A549 (cell line): Measurements from ENCODE around the gene PDCD1LG2. TPM values are rescaled to one million over a fixed set of nuclear protein-coding genes. Genes with fewer than 3 reads are reported as not detected.

ENCODE experiments used
- ATAC-seq, 2 experiments: fragments of 200-7000 bp in 1 of 2; fragments of >200 bp in 1 of 2; cut with Nextera tagmentation in 1 of 2; cut with Tn5 transposase in 1 of 2; 3 replicates each; pipeline versions ENCODE4 v1.8.0 to v1.9.1; 2018 to 2020; ENCODE audit warnings: mild to moderate bottlenecking in 1 of 2, moderate library complexity in 1 of 2
- CTCF ChIA-PET: fragments of 300-600 bp; sonication (Branson Sonifier 250); formaldehyde crosslinking; extraction: SDS; loops from one replicate; lab custom pipeline; 2021; ENCODE audit warnings: antibody characterized with exemption, inconsistent platforms; lab: Yijun Ruan, JAX
- POLR2A ChIA-PET: fragments of 350-600 bp; formaldehyde crosslinking; extraction: SDS; loops from one replicate; lab custom pipeline; 2021; ENCODE audit warnings: antibody characterized with exemption, inconsistent platforms; lab: Yijun Ruan, JAX
- DNase-seq, 2 experiments: peaks; one replicate each; pipeline versions ENCODE4 v3.0.0 to v3.0.0-alpha.2; 2011 to 2016; ENCODE audit warnings: low read depth in 1 of 2, low spot score in 1 of 2
- FAIRE-seq: peaks from 2 replicates; lab custom pipeline; 2011; peaks lifted over from hg19 to GRCh38; lab: Jason Lieb, UNC
- H3K27ac ChIP-seq, 2 experiments: fragments of >200 bp; sonication (Bioruptor Twin); formaldehyde crosslinking; 3 replicates each; pipeline ENCODE4 v1.5.1; 2016 to 2017
- H3K4me1 ChIP-seq: fragments of >200 bp; sonication (Bioruptor Twin); formaldehyde crosslinking; 3 replicates; pipeline ENCODE4 v1.6.1; 2016
- H3K4me2 ChIP-seq: fragments of >200 bp; sonication (Bioruptor Twin); formaldehyde crosslinking; 3 replicates; pipeline ENCODE4 v1.6.1; 2016
- H3K4me3 ChIP-seq: fragments of >200 bp; sonication (Bioruptor Twin); formaldehyde crosslinking; 3 replicates; pipeline ENCODE4 v1.5.1; 2016
- H3K9me3 ChIP-seq: fragments of >200 bp; sonication (Bioruptor Twin); formaldehyde crosslinking; 3 replicates; pipeline ENCODE4 v1.6.1; 2016
- CEBPB ChIP-seq, 2 experiments: fragments of >200 bp in 1 of 2; sonication (Bioruptor Twin) in 1 of 2; formaldehyde crosslinking in 1 of 2; IDR thresholded peaks; 2 replicates each; pipeline ENCODE4 v1.6.1; 2012 to 2016
- EP300 ChIP-seq, 2 experiments: fragments of >200 bp; sonication (Bioruptor Twin); formaldehyde crosslinking; IDR thresholded peaks; 2 replicates in 1 of 2; 3 replicates in 1 of 2; pipeline ENCODE4 v1.6.1; 2016 to 2017
- ESRRA ChIP-seq: fragments of 150-350 bp; IDR thresholded peaks from 2 replicates; pipeline ENCODE4 v1.6.1; 2014; ENCODE audit warnings: mild to moderate bottlenecking, low read length, borderline replicate concordance
- FOSB ChIP-seq: fragments of 250-450 bp; sonication (Bioruptor Pico); IDR thresholded peaks from 2 replicates; pipeline ENCODE4 v1.5.0; 2020; ENCODE audit warnings: mild to moderate bottlenecking, moderate library complexity
- GATA3 ChIP-seq: IDR thresholded peaks from 2 replicates; pipeline ENCODE4 v1.6.1; 2012; ENCODE audit warnings: borderline replicate concordance
- HDAC2 ChIP-seq: fragments of 200-600 bp; sonication (generic); IDR thresholded peaks from 2 replicates; pipeline ENCODE4 v1.6.1; 2016
- JUNB ChIP-seq: fragments of >200 bp; sonication (Bioruptor Twin); formaldehyde crosslinking; IDR thresholded peaks from 2 replicates; pipeline ENCODE4 v1.6.1; 2016
- KDM1A ChIP-seq: fragments of 200-600 bp; sonication (generic); IDR thresholded peaks from 2 replicates; pipeline ENCODE4 v1.6.1; 2016; ENCODE audit warnings: low read depth, mild to moderate bottlenecking
- MAFK ChIP-seq: fragments of 450-650 bp; IDR thresholded peaks from 2 replicates; pipeline ENCODE4 v1.6.1; 2014; ENCODE audit not compliant: partially characterized antibody
- NPAS2 ChIP-seq: fragments of 250-450 bp; sonication (Bioruptor Pico); IDR thresholded peaks from 2 replicates; pipeline ENCODE4 v1.8.0; 2022; ENCODE audit warnings: mild to moderate bottlenecking, moderate library complexity, borderline replicate concordance
- NR3C1 ChIP-seq: fragments of >200 bp; sonication (Bioruptor Twin); formaldehyde crosslinking; IDR thresholded peaks from 3 replicates; pipeline ENCODE4 v1.6.1; 2017
- POLR2AphosphoS2 ChIP-seq: conservative IDR thresholded peaks from 2 replicates; pipeline ENCODE4 v1.6.1; 2012; ENCODE audit warnings: low read length, improper control_type of control experiment, inconsistent platforms
- RAD21 ChIP-seq, 2 experiments: fragments of >200 bp in 1 of 2; sonication (Bioruptor Twin) in 1 of 2; formaldehyde crosslinking in 1 of 2; IDR thresholded peaks in 1 of 2; conservative IDR thresholded peaks in 1 of 2; 2 replicates in 1 of 2; 3 replicates in 1 of 2; pipeline ENCODE4 v1.6.1; 2012 to 2018; ENCODE audit warnings: inconsistent platforms in 1 of 2
- TP53 ChIP-seq: fragments of 250-450 bp; sonication (Bioruptor Pico); IDR thresholded peaks from 2 replicates; pipeline ENCODE4 v1.5.0; 2021; ENCODE audit warnings: mild to moderate bottlenecking, moderate library complexity
- ZC3H11A ChIP-seq: fragments of 450-650 bp; IDR thresholded peaks from 2 replicates; pipeline ENCODE4 v1.6.1; 2014; ENCODE audit warnings: antibody characterized with exemption, mild to moderate bottlenecking
- ZNF302 ChIP-seq: fragments of 250-450 bp; sonication (Bioruptor Pico); IDR thresholded peaks from 2 replicates; pipeline ENCODE4 v1.9.0; 2021; ENCODE audit warnings: inconsistent platforms, mild to moderate bottlenecking, moderate library complexity
- WGBS: methylation state at CpG from one replicate; pipeline ENCODE4 v1.1.6; 2017; ENCODE audit errors: missing lambda C conversion rate; 5-methylcytosine and 5-hydroxymethylcytosine counted together
- polyA plus RNA-seq, 4 experiments: library from polyadenylated mRNA; depleted of rRNA in 3 of 4; stranded (reverse); fragments of >200 nt; fragmentation: RNase III in 1 of 4; extraction: RNeasy Plus Mini Kit Qiagen cat#74134 plus additional on column Dnase treatment in 1 of 4; gene quantifications; 2 replicates in 3 of 4; 3 replicates in 1 of 4; pipeline ENCODE4 v1.2.3, GENCODE V29; 2011 to 2017
- TF ChIP-seq, protein P1 (sequence below): fragments of >200 bp; sonication (Bioruptor Twin); formaldehyde crosslinking; IDR thresholded peaks from 3 replicates; pipeline ENCODE4 v1.6.1; 2016

PDCD1LG2 gene
- polyA plus RNA-seq, 2 of the 4 experiments (the other 2 are of a cell fraction) = 0.53 TPM

DNA sequence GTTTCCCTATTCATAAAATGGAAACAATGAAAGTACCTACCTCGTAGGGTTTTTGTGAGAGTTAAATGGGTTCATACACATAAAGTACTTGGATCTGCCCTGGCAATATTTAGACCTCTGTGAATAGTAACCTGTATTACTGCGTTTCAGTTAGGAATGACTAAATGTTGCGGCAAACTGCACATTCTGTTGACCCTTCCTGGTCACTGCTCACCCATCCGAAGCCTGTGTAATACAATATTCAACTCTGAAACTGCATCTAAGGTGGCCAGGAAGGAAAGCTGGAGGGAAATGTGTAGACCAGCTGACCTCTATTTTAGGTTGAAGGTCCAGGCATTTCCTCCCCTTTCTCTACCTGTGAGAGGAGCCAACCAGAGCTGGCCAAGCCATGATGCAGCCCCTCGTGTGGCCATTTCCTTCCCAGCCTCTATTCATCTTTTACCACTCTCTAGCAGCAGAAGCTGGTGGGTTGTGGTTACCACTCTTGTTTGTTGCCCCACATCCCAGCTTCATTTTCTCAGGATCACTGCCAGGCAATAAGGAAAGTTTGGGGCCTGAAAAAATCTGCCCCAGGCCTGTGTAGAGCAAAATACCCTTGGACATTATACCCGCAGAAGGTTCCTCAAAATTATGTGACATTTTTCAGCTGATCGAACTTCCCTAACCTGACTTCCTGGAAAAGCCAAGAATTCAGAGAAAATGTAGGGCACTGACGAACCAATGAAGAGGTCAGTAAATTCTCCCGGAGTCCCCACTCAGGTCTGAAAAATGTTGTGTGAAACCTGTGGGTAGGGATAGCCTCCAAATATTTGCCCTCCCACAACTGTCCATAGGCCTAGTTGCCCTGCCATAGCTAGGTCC is 20.5 kb upstream of the PDCD1LG2 start:
- DNase-seq = no peak
- WGBS = 78% methylated on average over 9 of the region's 9 CpGs
- TF ChIP-seq ESRRA (no peak), POLR2AphosphoS2 (no peak), HDAC2 (no peak), JUNB (no peak), GATA3 (no peak), FOSB (CRISPR knock-in tag) (no peak), KDM1A (no peak), EP300 (IDR thresholded peaks at IDR 0.05) (no peak), RAD21 (conservative IDR thresholded peaks at IDR 0.05 in 1 of 2, IDR thresholded peaks at IDR 0.05 in 1 of 2) (no peak), ZNF302 (CRISPR knock-in tag) (no peak), MAFK (no peak), NR3C1 (no peak), TP53 (CRISPR knock-in tag) (no peak), CEBPB (IDR thresholded peaks at IDR 0.05) (no peak), NPAS2 (CRISPR knock-in tag) (no peak)
- TF ChIP-seq, protein P1, sequence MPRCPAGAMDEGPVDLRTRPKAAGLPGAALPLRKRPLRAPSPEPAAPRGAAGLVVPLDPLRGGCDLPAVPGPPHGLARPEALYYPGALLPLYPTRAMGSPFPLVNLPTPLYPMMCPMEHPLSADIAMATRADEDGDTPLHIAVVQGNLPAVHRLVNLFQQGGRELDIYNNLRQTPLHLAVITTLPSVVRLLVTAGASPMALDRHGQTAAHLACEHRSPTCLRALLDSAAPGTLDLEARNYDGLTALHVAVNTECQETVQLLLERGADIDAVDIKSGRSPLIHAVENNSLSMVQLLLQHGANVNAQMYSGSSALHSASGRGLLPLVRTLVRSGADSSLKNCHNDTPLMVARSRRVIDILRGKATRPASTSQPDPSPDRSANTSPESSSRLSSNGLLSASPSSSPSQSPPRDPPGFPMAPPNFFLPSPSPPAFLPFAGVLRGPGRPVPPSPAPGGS = no peak
- no peaks in the 10 kb centered on the region for H3K9me3 ChIP-seq
- POLR2A ChIA-PET = no interaction called here
- H3K4me3 ChIP-seq = no peak overlapping the region
- peaks cover 19% of the 10 kb centered on the region for H3K4me1 ChIP-seq
- ATAC-seq = no peak
- H3K4me2 ChIP-seq = no peak overlapping the region
- H3K27ac ChIP-seq = no peak overlapping the region
- CTCF ChIA-PET = interaction anchor here (1.0 to 1.8 kb wide), 4 partner anchors 13 to 39 kb away, joined by 3 to 5 read pairs (median 5); partner anchors contain the start of gene CD274
- no peak for FAIRE-seq

DNA sequence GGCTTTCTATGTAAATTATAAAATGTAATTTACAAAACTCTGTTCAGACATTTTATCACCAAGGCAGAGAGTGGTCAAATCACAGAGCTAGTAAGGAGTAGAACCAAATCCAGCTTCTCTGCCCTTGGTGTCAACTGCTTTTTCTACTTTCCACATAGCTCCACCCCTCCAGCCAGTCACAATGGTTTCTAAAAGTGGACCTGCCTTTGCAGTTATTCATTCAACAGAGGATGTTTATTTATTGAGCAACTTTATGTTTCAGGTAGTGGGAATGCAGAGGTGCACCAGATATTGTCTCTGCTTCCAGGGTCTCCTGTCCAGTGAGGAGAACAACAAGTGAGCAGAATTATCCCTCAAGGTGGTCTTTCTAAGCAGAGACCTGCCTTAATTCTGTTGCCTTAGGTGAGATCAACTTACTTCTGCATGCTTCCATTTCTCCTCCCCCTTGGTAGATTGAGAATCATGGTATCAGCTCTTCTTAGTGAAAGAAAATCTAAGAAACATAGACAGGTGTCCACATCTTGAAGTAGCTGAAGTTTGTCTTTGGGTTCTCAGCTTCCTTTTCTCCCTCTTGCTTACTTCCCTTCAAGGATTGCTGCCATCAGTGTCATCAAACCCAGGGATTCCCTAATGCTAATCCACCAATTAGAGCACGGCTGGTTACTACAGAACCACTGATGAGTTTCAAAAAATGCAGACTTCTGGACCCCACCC is 17.2 kb upstream of the PDCD1LG2 start:
- CTCF ChIA-PET = interaction anchor here (0.7 to 1.4 kb wide), 7 partner anchors 14 to 229 kb away, joined by 3 to 4 read pairs (median 3); partner anchors contain the start of genes CD274 and PDCD1LG2
- POLR2A ChIA-PET = interaction anchor here (1.0 to 1.4 kb wide), 2 partner anchors 18 to 38 kb away, joined by 3 to 6 read pairs; partner anchors contain the start of gene PDCD1LG2
- peaks cover 19% of the 10 kb centered on the region for H3K4me1 ChIP-seq
- peak overlapping the region; percentile 57 to 76; a peak in 5 of 6 replicates for H3K27ac ChIP-seq
- H3K9me3 ChIP-seq = no peaks in the 10 kb centered on the region
- peak in 1 of 2 experiments; percentile 19 for DNase-seq
- TF ChIP-seq CEBPB (IDR thresholded peaks at IDR 0.05) = peak in 1 of 2 experiments; percentile 58; a peak in 2 of 4 replicates
- TF ChIP-seq, protein P1 = no peak
- no peak for TF ChIP-seq ZC3H11A
- H3K4me3 ChIP-seq = no peak overlapping the region
- ATAC-seq = peak; percentile 48 to 49; a peak in 3 of 6 replicates
- H3K4me2 ChIP-seq = peak overlapping the region; percentile 49
- FAIRE-seq = no peak
- 85% methylated on average over 1 of the region's 1 CpG for WGBS
